Measurements from ENCODE around the gene ZAR1L.
A peak's percentile ranks its signal among the peaks of the same experiment; 100 is the strongest.

- TF ChIP-seq CTCF (IDR thresholded peaks at IDR 0.05) (peak; percentile 48), TCF7L2 (IDR thresholded peaks at IDR 0.05; ENCODE audit: low read depth, low read length) (no peak), REST (IDR thresholded peaks at IDR 0.05; ENCODE audit: insufficient read depth in 1 of 2, low read depth in 2 of 2, low read length in 1 of 2) (no peak), POLR2AphosphoS5 (IDR thresholded peaks at IDR 0.05; ENCODE audit: low read depth, low read length) (no peak), SIN3A (IDR thresholded peaks at IDR 0.05; ENCODE audit: borderline replicate concordance, insufficient read depth, low read depth, low read length) (no peak)
These were observed 47.2 kb downstream of the ZAR1L start for GRCh38 chr13:32267836-32268439.

Measured in Panc1 (cell line).